Spleen (tissue), 11 donors: ENCODE measurements around the gene NSG2. TPM values are rescaled to one million over a fixed set of nuclear protein-coding genes. Genes with fewer than 3 reads are reported as not detected.

Source experiments
- DNase-seq: peaks from one replicate; pipeline ENCODE4 v3.0.0-alpha.2; 2020
- H3K27ac ChIP-seq, 8 donors: fragments of 200-600 bp; sonication (generic) in 7 of 8; 1 replicate in 4 of 8; 2 replicates in 4 of 8; pipeline versions ENCODE4 v1.5.0 to v1.8.0; 2016 to 2021; ENCODE audit warnings: inconsistent platforms in 4 of 8, mild to moderate bottlenecking in 4 of 8, moderate library complexity in 1 of 8
- H3K27me3 ChIP-seq, 7 donors: fragments of 200-600 bp; sonication (generic) in 6 of 7; replicated peaks in 1 of 7; 1 replicate in 4 of 7; 2 replicates in 3 of 7; pipeline versions ENCODE4 v1.5.0 to v1.8.0; 2016 to 2021; ENCODE audit warnings: inconsistent platforms in 3 of 7, mild to moderate bottlenecking in 1 of 7
- H3K36me3 ChIP-seq, 6 donors: fragments of 200-600 bp; sonication (generic) in 5 of 6; 1 replicate in 4 of 6; 2 replicates in 2 of 6; pipeline versions ENCODE4 v1.5.0 to v1.8.0; 2016 to 2021; ENCODE audit warnings: inconsistent platforms in 2 of 6
- H3K4me1 ChIP-seq, 6 donors: fragments of 200-600 bp; sonication (generic) in 5 of 6; 1 replicate in 3 of 6; 2 replicates in 3 of 6; pipeline versions ENCODE4 v1.5.0 to v1.8.0; 2016 to 2021; ENCODE audit warnings: inconsistent platforms in 3 of 6
- H3K4me3 ChIP-seq, 8 donors: fragments of 200-600 bp; sonication (generic) in 7 of 8; 1 replicate in 4 of 8; 2 replicates in 4 of 8; pipeline versions ENCODE4 v1.5.0 to v1.8.0; 2016 to 2021; ENCODE audit warnings: inconsistent platforms in 4 of 8, mild to moderate bottlenecking in 4 of 8, moderate library complexity in 2 of 8
- H3K9me3 ChIP-seq, 8 donors: fragments of 200-600 bp; sonication (generic) in 7 of 8; 1 replicate in 4 of 8; 2 replicates in 4 of 8; pipeline versions ENCODE4 v1.5.0 to v1.8.0; 2016 to 2021; ENCODE audit warnings: inconsistent platforms in 4 of 8
- CTCF ChIP-seq, 11 experiments: fragments of 200-600 bp in 7 of 11; fragments of 450-650 bp in 4 of 11; sonication (generic) in 4 of 11; IDR thresholded peaks in 8 of 11; conservative IDR thresholded peaks in 3 of 11; 1 replicate in 7 of 11; 2 replicates in 4 of 11; pipeline versions ENCODE4 v1.4.0 to v1.8.0; 2016 to 2021; ENCODE audit warnings: antibody characterized with exemption in 11 of 11, inconsistent platforms in 4 of 11, mild to moderate bottlenecking in 1 of 11
- POLR2A ChIP-seq, 3 donors: fragments of 450-650 bp; IDR thresholded peaks; one replicate each; pipeline ENCODE4 v1.5.1; 2017; ENCODE audit warnings: antibody characterized with exemption in 3 of 3, mild to moderate bottlenecking in 1 of 3
- POLR2AphosphoS5 ChIP-seq, 3 donors: sonication (generic); formaldehyde crosslinking; IDR thresholded peaks; one replicate each; pipeline ENCODE4 v1.5.1; 2017; ENCODE audit warnings: antibody characterized with exemption in 3 of 3
- WGBS, 5 donors: extraction: QIAGEN DNeasy Blood & Tissue Kit in 3 of 5; methylation state at CpG; one replicate each; pipeline versions ENCODE4 v1.1.5 to v1.1.7; 2013 to 2018; 5-methylcytosine and 5-hydroxymethylcytosine counted together
- intact Hi-C: fragments of 100-400 bp; cut with DNase I; formaldehyde crosslinking; loops from one replicate; pipeline ENCODE4 v1.15.0; 2023; ENCODE audit warnings: low total_unique reads
- polyA plus RNA-seq, 3 donors: library from polyadenylated mRNA; stranded (reverse); fragments of 200-250 nt; gene quantifications; one replicate each; pipeline ENCODE4 v1.2.1, GENCODE V29; 2013
- total RNA-seq, 7 donors: library from RNA; depleted of rRNA in 3 of 7; stranded (reverse); fragments of >200 nt in 3 of 7; fragmentation: NEBNext Ultra II Directional in 4 of 7; extraction: Animal tissue kit (Norgen Biotek cat#: 25700) in 4 of 7; gene quantifications; one replicate each; pipeline versions ENCODE4 v1.1.0 to v1.2.1, GENCODE V29; 2016 to 2021
- donor health status: healthy with polysubstance abuse.
- donor health status: DM: no; HTN: no; CAD: no; lungs with moderate emphysema.
- donor health status: DM: no; HTN: no; CAD: no.
- donor health status: Bipolar disorder and iron deficiency.
- donor health status: healthy.
- donor health status: DM: no; HTN: no; CAD: no.
- donor health status: DM: yes; HTN: yes; CAD: no.

NSG2 gene
- total and polyA plus RNA-seq, 10 donors: 0.41 to 0.60 TPM; not detected in 8

GRCh38 chr5:174157048-174157447, 111.5 kb downstream of the NSG2 start:
- 71 to 84% (median 76%) methylated on average over 3 to 5 of the region's 5 CpGs for WGBS, 5 donors
- H3K4me3 ChIP-seq: no peak overlapping the region
- DNase-seq: no peak

More at GRCh38 chr5:174157048-174157447, 111.5 kb downstream of the NSG2 start:
- no peak for TF ChIP-seq CTCF (IDR thresholded peaks at IDR 0.05 in 8 of 11, conservative IDR thresholded peaks at IDR 0.05 in 3 of 11)
- TF ChIP-seq POLR2AphosphoS5 (IDR thresholded peaks at IDR 0.05): no peak
- TF ChIP-seq POLR2A (IDR thresholded peaks at IDR 0.05): no peak
- H3K27ac ChIP-seq: no peak overlapping the region
- H3K4me1 ChIP-seq: no peaks in the 10 kb centered on the region
- H3K36me3 ChIP-seq: no peaks in the 10 kb centered on the region
- intact Hi-C loops: no loop called here
- peaks cover 0 to 5% (median 0%) of the 10 kb centered on the region in 7 donors for H3K27me3 ChIP-seq
- peaks cover 0 to 39% (median 23%) of the 10 kb centered on the region in 8 donors for H3K9me3 ChIP-seq

Other genes with a start within 250 kb of the NSG2 start
- 100 to 1,000 TPM in 2 of 7 donors, 10 to 100 TPM in 5; 65.5 to 107 (median 88.3) TPM for gene CPEB4, start 157.4 kb upstream of the NSG2 start, total RNA-seq
- 1 to 10 TPM; 2.3 to 7.3 (median 2.9) TPM for gene CPEB4, start 157.4 kb upstream of the NSG2 start, polyA plus RNA-seq
- gene C5orf47, start 56.5 kb upstream of the NSG2 start, total RNA-seq: under 1 TPM in 5 of 7 donors, not detected in 2; 0.13 to 0.43 (median 0.22) TPM
- gene C5orf47, start 56.5 kb upstream of the NSG2 start, polyA plus RNA-seq: not detected